Mesenteric fat pad (tissue), 1 donor: Measurements from ENCODE around the gene PUSL1. TPM values are rescaled to one million over a fixed set of nuclear protein-coding genes. Genes with fewer than 3 reads are reported as not detected.
"Not testable (repeated sequence)": the region's sequence is repeated elsewhere in the genome, so short reads cannot be mapped to it uniquely, and the experiment has no call there.

ENCODE experiments used
- DNase-seq: peaks from one replicate; pipeline ENCODE4 v3.0.0-alpha.2; 2020; ENCODE audit warnings: low spot score
- total RNA-seq: library from RNA; stranded (reverse); fragmentation: NEBNext Ultra II Directional; extraction: Animal tissue kit (Norgen Biotek cat#: 25700); gene quantifications from one replicate; pipeline ENCODE4 v1.2.1, GENCODE V29; 2021
- donor health status: DM: yes; HTN: yes; CAD: no.

Gene PUSL1
- total RNA-seq, 1 donor from 2014 or later, result 11.6 TPM

DNA sequence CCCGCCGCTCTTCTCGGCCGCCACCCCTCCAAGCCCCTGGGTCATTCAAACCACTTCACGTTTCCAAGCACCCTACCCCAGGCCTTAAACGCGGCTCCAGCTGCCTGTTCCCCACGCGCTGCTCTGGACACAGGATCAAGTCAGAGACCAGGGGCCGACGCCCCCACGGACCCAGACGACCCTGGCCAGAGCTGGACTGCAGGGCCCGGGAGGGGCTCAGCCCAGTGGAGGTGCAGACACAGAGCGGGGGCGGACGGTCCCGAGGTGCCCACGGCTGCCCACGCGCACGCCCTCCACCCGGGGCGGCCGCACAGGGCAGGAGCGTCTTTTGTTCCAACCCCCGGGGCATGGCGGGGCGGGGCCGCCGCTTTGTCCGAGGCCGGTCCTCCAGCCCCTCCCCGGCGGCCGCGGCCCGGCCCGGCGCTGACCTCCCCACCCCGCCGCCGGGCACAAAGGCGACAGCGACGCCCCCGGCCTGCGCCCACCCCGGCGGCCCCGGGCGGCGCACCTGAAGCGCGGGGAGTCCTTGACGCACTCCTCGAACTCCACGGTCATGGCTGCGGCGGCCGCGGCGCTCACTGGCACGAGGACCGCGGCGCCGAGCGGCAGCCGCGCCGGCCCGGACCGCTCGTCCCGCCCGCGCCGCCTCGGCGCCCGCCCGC lies 1.0 kb upstream of the PUSL1 start:
- no peak for DNase-seq

DNA sequence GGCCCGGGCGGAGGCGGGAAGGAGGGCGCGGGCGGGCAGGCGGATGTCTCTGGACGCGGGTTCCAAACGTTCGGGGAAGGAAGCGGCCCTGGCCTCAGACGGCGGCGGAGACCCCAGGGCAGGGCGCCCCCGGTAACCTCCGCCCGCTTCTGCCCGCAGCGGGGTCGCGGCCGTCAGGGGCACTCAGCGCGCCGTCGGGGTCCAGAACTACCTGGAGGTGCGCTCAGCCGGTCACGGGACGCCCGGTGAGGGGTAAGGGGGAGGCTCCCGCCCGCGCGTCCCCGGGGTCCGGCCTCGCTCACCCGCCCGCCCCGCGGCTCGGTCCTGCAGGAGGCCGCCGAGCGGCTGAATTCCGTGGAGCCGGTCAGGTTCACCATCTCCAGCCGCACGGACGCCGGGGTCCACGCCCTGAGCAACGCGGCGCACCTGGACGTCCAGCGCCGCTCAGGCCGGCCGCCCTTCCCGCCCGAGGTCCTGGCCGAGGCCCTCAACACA lies 406 bp downstream of the PUSL1 start:
- DNase-seq, result no peak

DNA sequence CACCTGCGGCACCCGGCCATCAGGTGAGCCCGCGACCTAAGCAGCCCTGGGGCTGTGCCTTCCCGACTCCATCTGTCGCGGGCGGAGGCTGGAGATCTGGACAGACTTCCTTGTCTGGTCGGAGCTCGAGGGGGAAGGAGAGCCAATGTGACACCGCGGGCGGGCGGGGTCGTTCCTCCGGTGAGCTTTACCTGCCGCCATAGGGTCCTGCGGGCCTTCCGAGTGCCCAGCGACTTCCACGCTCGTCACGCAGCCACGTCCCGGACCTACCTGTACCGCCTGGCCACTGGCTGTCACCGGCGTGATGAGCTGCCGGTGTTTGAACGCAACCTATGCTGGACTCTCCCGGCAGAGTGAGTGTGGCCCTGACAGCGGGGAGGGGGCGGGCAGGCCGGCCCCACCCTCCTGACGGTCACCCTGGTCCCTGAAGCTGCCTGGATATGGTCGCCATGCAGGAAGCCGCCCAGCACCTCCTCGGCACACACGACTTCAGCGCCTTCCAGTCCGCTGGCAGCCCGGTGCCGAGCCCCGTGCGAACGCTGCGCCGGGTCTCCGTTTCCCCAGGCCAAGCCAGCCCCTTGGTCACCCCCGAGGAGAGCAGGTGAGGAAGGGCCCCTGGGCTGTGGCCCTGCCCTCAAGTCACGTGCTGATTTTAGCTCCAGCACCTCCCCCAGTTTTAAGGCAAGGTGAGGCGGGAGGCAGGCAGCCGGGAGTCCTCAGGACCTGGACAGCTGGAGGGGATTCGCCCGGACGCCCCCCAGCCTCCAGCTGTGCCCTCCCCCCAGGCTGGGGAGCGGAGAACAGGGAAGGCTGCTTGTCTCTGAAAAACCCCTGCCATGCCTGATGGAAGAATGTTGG lies 1.1 kb downstream of the PUSL1 start:
- DNase-seq, result no peak

DNA sequence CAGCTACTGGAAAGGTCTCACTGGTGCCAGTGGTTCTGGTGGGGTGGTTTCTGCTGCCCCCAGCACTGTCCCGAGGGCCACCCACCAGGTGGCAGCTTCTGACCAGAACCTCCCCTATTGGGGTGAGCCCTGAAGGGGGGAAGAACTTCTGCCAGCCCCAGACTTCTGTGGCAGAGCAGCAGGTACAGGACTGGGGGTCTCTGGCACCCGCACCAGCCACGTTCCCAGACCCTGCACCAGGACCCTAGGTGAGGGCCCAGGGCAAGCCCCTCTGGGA lies 1.6 kb downstream of the PUSL1 start:
- DNase-seq, result no peak

- no peak for DNase-seq
Observed at GRCh38 chr1:1310476-1311053, 2.2 kb downstream of the PUSL1 start.

- DNase-seq, result no peak
Observed at GRCh38 chr1:1311107-1312104, 3.0 kb downstream of the PUSL1 start.

DNA sequence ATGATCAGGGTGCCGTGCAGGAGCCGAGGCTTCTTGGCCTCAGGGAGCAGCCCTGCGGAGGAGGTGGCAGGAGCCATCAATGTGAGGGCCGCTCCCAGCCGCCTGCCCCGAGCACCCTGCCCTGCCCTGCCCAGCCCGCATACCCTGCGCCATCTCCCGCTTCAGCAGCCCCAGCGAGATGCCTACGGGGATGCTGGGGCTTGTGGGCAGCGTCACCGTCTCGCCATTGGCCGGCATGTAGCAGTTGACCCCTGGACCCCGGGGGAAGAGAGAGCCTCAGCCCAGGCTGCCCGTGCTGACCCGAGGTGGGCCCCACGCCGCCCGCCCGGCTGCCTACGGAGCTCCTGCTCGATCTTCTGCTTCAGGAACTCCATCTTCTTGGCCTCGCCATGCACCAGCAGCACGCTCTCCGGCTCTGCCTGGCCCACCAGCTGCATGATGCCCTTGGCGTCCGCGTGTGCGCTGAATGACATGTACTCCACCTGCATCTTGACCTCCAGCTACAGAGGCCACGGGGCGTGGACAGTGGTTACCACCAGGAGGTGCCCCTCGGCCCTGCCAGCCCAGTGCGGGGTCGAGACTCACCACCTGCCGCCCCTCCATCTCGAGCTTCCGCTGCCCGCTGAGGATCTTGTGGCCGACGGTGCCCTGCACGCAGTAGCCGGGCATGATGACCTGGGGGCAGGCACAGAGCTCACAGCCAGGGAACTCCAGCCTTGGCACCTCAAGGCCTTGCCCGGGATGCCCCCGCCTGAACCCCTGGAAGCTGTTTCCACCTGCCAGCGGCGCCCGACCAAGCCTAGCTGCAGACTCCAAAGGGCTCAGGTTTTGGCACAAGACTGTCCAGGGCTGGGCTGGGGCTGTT lies 4.3 kb downstream of the PUSL1 start:
- no peak for DNase-seq

DNA sequence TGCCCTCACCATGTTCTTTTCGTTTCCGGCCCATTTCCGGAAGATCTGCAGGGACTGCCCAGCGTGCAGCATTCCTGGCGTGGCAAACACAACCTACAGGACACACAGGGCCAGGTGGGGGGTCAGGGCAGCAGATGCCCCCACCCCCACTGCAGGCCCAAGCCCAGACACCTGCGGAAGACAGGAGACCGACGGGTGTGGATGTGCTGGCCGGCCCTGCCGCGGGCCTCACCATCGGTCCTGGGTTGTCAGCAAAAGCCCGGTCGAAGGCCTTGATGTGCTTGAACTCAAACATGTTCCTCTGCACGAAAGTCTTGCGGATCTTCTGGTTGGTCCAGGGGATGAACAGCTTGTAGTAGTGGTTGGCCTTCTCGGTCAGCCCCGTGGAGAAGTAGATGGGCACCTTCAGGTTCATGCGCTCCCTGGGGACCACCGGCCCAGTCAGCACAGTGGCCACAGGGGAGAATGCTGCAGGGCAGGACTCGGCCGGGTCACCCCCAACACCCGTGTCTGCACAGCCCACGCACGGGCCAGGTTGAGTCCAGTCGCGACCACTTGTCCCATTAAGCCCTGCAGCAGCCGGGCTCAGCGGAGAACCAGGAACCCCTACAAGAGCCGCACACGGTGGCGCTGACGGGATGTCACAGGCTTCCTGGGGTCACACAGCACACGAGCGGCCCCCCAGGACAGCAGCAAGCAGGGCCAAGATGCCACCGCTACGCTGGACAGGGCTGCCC lies 5.3 kb downstream of the PUSL1 start:
- DNase-seq, result no peak

- DNase-seq, result no peak
Observed at GRCh38 chr1:1314237-1314586, 5.8 kb downstream of the PUSL1 start.

DNA sequence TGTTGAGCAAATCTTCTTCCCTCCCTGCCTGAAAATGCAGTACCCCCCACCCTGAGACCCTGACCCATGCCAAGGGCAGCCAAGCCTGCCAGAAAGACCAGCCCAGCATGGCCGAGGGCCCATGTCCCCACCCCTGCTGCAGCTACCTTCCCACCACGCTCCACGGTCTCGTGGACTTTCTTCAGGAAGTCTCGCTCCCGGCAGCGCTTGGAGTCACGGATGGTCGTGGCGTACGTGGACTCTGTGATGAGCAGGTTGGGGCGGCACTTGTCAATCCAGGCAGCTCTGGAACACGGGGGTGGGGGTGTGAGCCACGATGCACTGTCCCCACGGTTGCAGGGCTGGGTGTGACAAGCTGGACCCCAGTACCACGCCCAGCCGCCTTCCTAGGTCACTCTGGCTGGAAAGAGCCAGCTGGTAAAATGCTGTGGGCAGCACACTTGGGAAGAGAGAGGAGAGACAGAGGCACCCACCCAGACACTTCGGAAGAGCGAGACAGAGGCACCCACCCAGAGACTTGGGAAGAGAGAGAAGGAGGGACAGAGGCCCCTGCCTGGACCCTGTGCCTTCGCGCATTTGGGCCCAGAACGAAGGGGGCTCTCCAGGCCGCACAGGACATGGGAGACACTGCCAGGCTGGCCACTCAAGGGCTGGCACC lies 6.4 kb downstream of the PUSL1 start:
- DNase-seq, result no peak

- DNase-seq, result no peak
Observed at GRCh38 chr1:1315435-1315954, 7.1 kb downstream of the PUSL1 start.

- DNase-seq, result not testable (repeated sequence)
Observed at GRCh38 chr1:1316199-1316598, 7.8 kb downstream of the PUSL1 start.

DNA sequence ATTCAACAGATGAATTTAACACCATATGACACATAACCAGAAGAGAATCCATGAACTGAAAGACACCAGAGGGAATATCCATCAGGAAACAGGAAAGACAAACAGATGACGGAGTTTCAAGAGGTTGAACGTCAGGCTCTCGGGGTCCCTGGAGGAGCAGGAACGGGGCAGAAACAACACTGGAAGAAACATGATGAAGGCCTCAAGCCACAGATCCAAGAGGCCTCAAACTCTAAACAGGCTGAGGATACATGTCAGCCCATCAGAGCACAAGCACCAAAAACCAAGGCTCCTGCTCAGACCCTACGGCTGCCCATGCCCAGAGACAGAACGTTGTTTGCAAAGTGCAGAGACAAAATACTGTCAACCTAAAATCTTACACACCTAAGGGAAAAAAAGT lies 9.0 kb downstream of the PUSL1 start:
- no peak for DNase-seq

GRCh38 chr1:1318131-1318652 lies 9.8 kb downstream of the PUSL1 start:
- DNase-seq, result no peak

DNA sequence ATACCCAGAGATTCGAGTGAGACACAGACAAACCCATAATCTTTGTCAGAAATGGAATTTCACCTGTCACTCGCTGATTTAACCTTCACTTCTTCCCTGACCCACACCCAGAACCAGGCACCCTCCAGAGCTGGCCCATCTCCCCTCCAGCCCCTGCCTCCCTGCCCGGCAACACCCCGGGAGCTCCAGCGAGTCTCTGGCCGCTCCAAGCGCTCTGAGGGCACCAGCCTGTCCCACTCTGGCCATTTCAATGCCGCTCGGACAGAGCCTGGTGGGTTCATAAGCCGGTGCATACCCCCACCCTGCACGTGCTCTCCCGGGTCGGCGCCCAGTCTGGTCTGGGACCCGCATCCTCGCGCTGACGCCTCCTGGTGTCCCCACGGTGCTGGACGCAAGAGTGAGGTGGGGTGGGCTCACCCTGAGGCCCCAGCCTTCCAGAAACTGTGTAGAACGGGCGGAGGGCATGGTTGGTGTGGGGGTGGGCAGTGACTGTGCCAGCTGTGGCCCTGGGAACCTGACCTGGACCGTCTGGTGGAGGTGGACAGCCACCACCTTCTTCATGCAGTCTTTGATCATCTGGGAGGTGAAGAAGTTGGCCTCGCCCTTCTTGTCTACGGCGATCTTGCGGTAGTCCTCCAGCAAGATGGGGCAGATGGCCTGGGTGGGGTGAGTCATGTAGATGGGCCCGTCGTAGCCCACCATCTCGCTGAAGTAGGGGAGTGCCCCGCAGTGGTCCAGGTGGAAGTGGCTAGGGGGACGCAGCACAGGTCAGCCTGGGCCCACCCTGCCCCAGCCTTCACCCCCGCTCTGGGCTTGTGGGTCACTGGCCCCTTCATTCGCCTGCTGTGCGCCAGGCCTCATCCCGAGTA lies 10.6 kb downstream of the PUSL1 start:
- no peak for DNase-seq

- no peak for DNase-seq
Observed at GRCh38 chr1:1319646-1319941, 11.2 kb downstream of the PUSL1 start.

GRCh38 chr1:1320666-1321448 lies 12.5 kb downstream of the PUSL1 start:
- no peak for DNase-seq
